GM08714 (cell line): ENCODE results near the gene ADAMTS12.

Source experiments
- H3K4me3 ChIP-seq: fragments of 200-500 bp; sonication (Bioruptor generic); 2 replicates; pipeline ENCODE4 v1.5.1; 2014; ENCODE audit warnings: mild to moderate bottlenecking, low read length, inconsistent platforms
- ZNF274 ChIP-seq: IDR thresholded peaks from 2 replicates; pipeline ENCODE4 v1.6.1; 2012; ENCODE audit warnings: mild to moderate bottlenecking, low read depth, low read length

The ADAMTS12 gene

GRCh38 chr5:33604503-33604902 is 287.3 kb downstream of the ADAMTS12 start:
- no peak overlapping the region for H3K4me3 ChIP-seq
- no peak for TF ChIP-seq ZNF274

GRCh38 chr5:33601881-33602280 is 289.9 kb downstream of the ADAMTS12 start:
- TF ChIP-seq ZNF274: no peak
- H3K4me3 ChIP-seq: no peak overlapping the region

- no peak overlapping the region for H3K4me3 ChIP-seq
- no peak for TF ChIP-seq ZNF274
Measured at GRCh38 chr5:33595303-33595702, 296.5 kb downstream of the ADAMTS12 start.

- H3K4me3 ChIP-seq: no peak overlapping the region
- TF ChIP-seq ZNF274: no peak
Measured at GRCh38 chr5:33594006-33594405, 297.8 kb downstream of the ADAMTS12 start.

- no peak for TF ChIP-seq ZNF274
- no peak overlapping the region for H3K4me3 ChIP-seq
Measured at GRCh38 chr5:33592245-33592644, 299.5 kb downstream of the ADAMTS12 start.

- no peak for TF ChIP-seq ZNF274
Measured at GRCh38 chr5:33588654-33589372, 303.0 kb downstream of the ADAMTS12 start.

GRCh38 chr5:33583332-33583731 is 308.5 kb downstream of the ADAMTS12 start:
- TF ChIP-seq ZNF274: no peak
- H3K4me3 ChIP-seq: no peak overlapping the region

More at GRCh38 chr5:33588654-33589372, 303.0 kb downstream of the ADAMTS12 start:
- no peak overlapping the region for H3K4me3 ChIP-seq

GRCh38 chr5:33582417-33582816 is 309.4 kb downstream of the ADAMTS12 start:
- no peak for TF ChIP-seq ZNF274

GRCh38 chr5:33579789-33580188 is 312.0 kb downstream of the ADAMTS12 start:
- no peak for TF ChIP-seq ZNF274
- H3K4me3 ChIP-seq: no peak overlapping the region

More at GRCh38 chr5:33582417-33582816, 309.4 kb downstream of the ADAMTS12 start:
- H3K4me3 ChIP-seq: no peak overlapping the region

- H3K4me3 ChIP-seq: no peak overlapping the region
- TF ChIP-seq ZNF274: no peak
Measured at GRCh38 chr5:33579152-33579551, 312.6 kb downstream of the ADAMTS12 start.

- no peak overlapping the region for H3K4me3 ChIP-seq
- no peak for TF ChIP-seq ZNF274
Measured at GRCh38 chr5:33576726-33577590, 314.8 kb downstream of the ADAMTS12 start.

GRCh38 chr5:33565324-33565723 is 326.5 kb downstream of the ADAMTS12 start:
- no peak overlapping the region for H3K4me3 ChIP-seq
- TF ChIP-seq ZNF274: no peak

- no peak overlapping the region for H3K4me3 ChIP-seq
- no peak for TF ChIP-seq ZNF274
Measured at GRCh38 chr5:33563983-33564908, 327.5 kb downstream of the ADAMTS12 start.

GRCh38 chr5:33563530-33563929 is 328.3 kb downstream of the ADAMTS12 start:
- no peak overlapping the region for H3K4me3 ChIP-seq
- no peak for TF ChIP-seq ZNF274

GRCh38 chr5:33558489-33558888 is 333.3 kb downstream of the ADAMTS12 start:
- TF ChIP-seq ZNF274: no peak
- H3K4me3 ChIP-seq: no peak overlapping the region
